GM12892 (cell line): ENCODE results near the gene MXRA7.

ENCODE experiments used
- POLR2A ChIP-seq: IDR thresholded peaks from 2 replicates; pipeline ENCODE4 v1.6.1; 2011; ENCODE audit warnings: low read depth, low read length, control low read depth
- POLR2AphosphoS5 ChIP-seq: IDR thresholded peaks from 2 replicates; pipeline ENCODE4 v1.6.1; 2011; ENCODE audit warnings: low read depth, low read length, control low read depth
- TAF1 ChIP-seq: IDR thresholded peaks from 2 replicates; pipeline ENCODE4 v1.6.1; 2011; ENCODE audit warnings: low read depth, mild to moderate bottlenecking, control low read depth, low read length, borderline replicate concordance

GRCh38 chr17:76725580-76726230 is 14.9 kb upstream of the MXRA7 start:
- TF ChIP-seq POLR2A (no peak), TAF1 (no peak), POLR2AphosphoS5 (no peak)
